GM18873 (cell line): ENCODE results near the gene ARMH3.
A peak's percentile ranks its signal among the peaks of the same experiment; 100 is the strongest.

Source experiments
- ATAC-seq: cut with Tn5 transposase; IDR thresholded peaks from one replicate; pipeline ENCODE4 v1.9.1; 2021; ENCODE audit warnings: mild to moderate bottlenecking, moderate library complexity, moderate number of reproducible peaks; ENCODE audit not compliant: unreplicated experiment, low FRiP score

ARMH3 gene

GRCh38 chr10:101875068-101875688 lies 180.8 kb downstream of the ARMH3 start:
- no peak for ATAC-seq

- ATAC-seq, result no peak
Observed at GRCh38 chr10:101874252-101874651, 181.7 kb downstream of the ARMH3 start.

DNA sequence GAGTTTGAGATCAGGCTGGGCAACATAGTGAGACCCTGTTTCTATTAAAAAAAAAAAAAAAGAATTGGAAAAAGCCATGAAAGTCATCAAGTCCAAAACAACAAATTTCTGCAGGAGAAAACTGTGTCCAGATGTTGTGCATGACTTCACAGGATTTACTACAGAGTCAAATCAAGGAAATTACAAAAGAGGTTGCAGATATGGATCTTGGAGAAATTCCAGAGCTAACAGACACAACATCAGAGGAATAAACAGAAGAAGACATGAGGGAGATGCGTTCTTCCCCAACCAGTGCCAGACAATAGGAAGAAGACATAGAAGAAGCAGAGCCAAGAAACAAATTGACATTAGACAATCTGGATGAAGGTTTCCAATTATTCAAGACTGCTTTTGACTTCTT lies 188.0 kb downstream of the ARMH3 start:
- no peak for ATAC-seq

GRCh38 chr10:101859530-101859929 lies 196.4 kb downstream of the ARMH3 start:
- ATAC-seq, result no peak

DNA sequence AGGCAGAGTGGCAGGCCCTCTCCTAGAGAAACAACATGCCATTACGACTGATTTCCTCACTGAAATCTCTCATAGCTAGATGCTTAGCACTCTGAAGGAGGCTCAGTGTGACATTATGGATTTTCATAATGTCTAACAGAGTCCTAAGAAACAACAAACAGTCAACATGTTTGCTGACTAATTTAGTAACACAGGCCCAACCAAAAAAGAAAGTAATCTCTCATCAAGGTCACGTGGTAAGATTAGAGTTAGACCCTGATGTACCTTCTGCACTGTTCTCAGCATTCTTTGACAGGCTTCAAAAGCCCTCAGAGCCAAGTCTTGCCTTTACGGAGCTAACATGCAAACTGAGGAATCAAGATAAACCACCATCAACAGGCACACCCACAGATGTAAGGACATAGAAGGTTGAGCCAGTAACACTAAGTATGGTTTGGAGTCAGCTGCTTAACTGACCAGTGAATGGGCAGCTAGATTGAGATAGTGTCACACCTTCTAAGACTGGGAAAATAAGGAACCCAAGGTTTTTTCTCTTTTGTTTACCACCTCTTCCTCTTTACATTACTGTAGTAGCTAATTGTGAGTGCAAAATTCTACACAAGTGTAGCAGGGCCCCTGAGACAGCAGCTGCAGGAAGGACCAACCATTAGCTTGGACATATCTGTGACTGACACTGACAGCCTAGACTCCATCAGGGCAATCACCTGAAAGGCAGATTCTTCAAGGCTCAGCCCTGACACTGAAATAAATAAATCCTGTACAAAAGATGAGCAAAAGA lies 197.1 kb downstream of the ARMH3 start:
- no peak for ATAC-seq

DNA sequence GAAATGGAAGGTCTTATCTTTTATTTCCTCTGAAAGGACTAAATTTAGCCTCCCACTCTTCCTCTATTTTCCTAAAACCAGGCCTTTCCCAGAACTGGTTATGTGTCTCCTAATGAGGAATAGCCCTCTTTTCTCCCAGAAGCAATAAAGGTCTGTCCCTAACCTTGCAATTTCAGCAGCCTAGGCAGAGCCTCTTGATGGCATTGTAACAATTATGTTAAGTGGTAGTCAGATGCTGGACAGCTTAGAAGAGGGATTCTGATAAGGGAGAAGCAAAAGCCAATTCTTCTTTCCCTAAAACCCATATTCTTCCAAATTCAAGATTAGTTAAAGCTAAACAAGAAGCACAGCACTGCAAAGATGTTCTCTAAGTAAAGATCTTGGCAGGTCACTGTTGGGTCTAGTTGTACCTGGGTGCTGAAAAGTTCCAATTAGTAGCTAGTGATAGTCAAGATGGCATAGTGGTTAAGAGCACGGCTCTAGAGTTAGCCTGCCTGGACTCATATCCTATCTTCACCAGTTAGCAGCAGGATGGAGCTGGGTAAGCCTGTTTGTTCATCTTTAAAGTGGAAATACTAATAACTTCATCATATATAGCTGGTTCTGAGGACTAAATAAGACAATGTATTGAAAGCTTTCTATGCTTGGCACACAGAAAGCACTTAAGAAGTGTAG lies 198.0 kb downstream of the ARMH3 start:
- ATAC-seq, result no peak

DNA sequence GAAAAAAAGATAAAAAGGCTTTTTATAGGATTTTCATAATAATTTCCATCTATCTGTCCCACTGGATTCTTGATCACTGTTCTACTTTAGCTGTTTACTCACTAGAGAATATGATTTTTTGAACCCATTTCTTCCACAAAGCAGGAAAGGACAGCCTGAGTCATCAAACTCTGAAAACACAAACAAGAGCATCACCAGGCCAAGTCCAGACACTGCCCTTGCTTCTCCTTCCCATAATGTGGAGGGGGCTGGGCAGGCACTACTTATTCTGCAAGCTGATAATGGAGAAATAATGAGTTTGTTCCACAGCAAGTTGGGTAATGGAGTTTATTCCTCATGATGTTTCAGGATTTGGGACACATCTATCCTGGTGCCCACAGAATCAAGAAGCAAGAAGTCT lies 199.3 kb downstream of the ARMH3 start:
- no peak for ATAC-seq

DNA sequence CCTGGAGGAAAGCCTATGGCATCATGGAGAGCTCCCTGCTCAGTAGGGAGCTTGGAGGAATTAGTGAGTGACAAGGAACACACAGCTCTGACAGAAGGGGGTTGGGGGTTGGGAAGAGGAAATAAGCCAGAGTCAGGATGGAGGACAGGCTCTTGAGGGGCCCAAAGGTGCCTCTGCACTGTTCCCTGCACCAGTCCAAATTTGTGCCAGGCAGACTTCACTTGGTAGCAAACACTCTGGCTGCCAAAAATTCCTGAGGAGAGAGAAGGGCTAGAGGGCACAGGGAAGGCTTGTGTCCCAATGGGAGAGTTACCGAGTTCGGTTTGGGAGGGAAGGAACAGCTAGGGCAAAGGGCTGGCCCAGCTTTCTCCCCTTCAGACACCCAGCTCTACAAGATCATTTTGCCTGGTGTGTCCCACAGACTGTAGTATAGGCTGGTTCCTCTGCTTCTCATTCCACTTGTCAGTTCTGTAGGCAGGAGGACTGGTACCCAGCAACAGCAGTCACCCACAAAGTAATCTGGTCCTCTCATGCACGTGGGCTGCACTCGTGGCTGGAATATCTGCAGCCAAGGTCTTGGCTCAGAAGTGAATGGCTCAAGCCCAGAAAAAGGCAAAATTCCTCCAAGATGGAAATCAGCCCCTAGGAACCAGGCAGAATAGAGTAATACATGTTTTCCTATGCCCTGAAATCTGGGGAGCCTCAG lies 204.4 kb downstream of the ARMH3 start:
- ATAC-seq, result no peak

GRCh38 chr10:101850749-101851148 lies 205.2 kb downstream of the ARMH3 start:
- ATAC-seq, result no peak

- no peak for ATAC-seq
Observed at GRCh38 chr10:101848894-101849351, 207.1 kb downstream of the ARMH3 start.

GRCh38 chr10:101848408-101848807 lies 207.6 kb downstream of the ARMH3 start:
- no peak for ATAC-seq

- ATAC-seq, result no peak
Observed at GRCh38 chr10:101845893-101846292, 210.1 kb downstream of the ARMH3 start.

DNA sequence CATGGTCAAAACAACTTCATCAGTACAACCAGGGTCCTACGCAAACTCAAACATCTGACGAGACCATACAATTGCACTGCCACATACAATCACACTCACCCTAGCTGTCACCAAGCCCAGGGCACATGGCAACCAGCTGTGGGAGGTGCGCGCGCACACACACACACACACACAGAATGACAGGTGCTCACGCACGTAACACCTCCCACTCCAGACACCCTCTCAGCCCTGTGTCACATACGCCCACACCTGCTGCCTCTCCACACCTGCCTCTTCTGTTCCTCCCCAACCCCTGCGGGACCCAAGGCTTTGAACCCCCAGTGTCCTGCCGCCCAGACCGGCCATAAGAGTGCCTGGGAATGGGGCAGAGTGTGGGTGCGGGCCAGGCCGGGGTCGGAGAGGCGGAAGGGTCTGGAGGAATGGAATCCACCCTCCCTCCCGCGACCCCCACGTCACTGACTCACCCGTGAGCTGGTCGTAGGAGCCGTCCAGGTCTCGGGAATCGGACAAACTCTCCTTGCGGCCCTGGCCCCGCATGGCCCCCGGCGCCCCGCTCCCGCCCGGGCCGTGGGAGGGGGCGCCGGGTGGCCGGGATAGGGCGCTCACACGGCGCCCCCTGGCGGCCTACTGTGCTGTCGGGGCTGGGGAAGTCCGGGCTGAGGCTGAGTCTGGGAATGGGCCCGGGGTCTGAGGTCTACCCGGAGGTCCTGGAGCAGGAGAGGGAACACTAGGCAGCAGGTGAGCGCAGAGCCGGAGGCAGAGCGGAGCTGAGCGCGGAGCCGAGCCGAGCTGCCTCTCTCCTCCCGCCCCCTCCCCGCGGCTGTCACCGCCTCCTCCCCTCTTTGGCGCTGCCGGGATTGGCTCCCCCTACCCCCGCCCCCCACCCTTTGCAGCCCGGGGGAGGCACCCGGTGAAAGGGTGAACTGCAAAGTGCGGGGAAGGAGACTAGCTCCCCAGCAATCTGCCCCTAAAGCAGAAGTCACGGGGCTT lies 212.6 kb downstream of the ARMH3 start, which contains the start of gene KCNIP2:
Gene KCNIP2, minus strand, starts transcription at position 769 of the 990 bp plus-strand sequence. Its CDS starts 232 bp downstream, at position 537.
- no peak for ATAC-seq

DNA sequence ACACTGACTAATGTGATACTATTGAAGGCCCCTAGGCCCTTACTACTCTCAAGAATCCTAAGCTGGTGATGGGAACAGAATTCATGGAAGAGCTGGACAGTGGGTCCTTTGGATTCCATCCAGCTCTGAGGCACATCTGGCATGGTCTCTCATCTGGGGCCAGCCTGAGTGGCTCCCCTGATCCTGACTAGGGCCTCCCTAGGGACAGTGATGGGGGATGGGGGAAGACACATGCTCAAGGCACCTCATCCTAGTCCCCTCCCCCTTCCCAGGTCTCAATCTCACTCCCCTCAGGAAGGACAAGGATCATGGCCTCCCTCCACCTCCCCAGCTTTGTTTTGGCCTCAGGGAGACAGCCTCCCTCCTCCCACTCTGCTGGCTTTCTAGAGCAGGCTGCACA lies 214.1 kb downstream of the ARMH3 start:
- ATAC-seq, result no peak

DNA sequence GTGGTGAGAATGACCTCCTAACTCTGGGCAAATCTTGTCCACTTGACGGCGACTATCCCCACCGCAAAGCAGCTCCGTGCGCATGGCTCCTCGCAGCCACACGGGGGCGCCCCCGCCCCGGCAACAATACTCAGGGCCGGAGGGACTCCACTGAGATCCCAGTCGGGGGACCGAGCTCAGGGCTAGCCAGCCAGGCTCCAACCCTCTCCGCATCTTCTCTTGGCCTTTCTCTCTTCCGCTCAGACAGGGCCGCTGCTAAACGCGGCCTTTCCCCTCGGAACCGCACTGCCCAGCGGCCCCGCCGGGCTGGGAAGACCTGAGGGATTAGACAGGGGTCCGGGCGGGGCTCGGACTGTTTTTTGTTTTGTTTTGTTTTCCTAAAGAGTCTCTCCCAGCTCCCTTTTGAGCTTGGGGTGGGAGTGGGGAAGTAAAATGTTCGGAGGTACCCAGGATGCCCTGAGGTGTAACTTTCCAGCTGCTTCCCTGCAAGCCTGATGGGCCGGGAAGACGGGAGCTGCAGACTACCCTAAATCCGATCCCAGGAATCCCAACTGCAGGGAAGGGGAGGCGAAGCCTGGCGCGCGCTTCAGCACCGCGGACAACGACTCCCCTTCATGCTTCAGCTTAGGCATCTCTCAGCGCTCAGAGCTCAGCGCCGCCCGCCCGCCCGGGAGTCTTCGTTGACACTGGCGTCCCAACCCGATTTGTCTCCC lies 215.1 kb downstream of the ARMH3 start:
- ATAC-seq, result peak; percentile 56

DNA sequence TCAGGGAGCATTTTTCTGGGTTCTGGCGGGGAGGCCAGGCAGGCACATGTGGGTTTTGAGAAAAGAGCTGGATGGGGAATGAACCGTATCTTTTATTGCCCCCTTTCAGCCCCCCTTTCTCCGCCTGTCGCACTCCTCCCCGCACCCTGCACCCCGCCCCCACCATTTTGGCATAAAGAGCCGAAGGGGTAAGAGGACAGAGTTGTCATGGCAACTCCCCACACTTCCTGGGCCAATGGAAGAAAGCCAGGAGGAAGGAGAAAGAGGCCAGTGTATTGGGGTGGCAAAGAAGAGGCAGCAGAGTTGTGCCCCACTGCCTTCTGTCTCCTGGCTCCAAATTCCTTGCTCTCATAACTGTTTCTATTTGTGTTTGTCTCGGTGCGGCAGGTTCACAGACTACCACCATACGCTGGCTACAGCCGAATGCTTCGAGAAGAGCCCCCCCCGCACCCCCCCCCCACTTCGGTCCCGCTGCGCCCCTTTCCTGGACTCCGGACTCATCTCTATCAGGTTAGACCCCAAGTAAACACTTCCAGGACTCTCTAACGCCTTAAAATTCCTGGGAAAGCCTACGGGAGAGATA lies 215.8 kb downstream of the ARMH3 start:
- no peak for ATAC-seq

GRCh38 chr10:101839416-101840063 lies 216.4 kb downstream of the ARMH3 start:
- ATAC-seq, result no peak

- ATAC-seq, result no peak
Observed at GRCh38 chr10:101839002-101839401, 217.0 kb downstream of the ARMH3 start.
